ENCODE measurements around the gene FAM216A. TPM values are rescaled to one million over a fixed set of nuclear protein-coding genes. Genes with fewer than 3 reads are reported as not detected.
A peak's percentile ranks its signal among the peaks of the same experiment; 100 is the strongest.
"Not testable (repeated sequence)": the region's sequence is repeated elsewhere in the genome, so short reads cannot be mapped to it uniquely, and the experiment has no call there.

The FAM216A gene
- total RNA-seq, 4 donors from 2014 or later = 6.2 to 10.4 (median 8.0) TPM

- DNase-seq (ENCODE audit: extremely low spot score) = no peak
- intact Hi-C loops (cut with DNase I) = loop anchor here (10.0 kb wide), 1 partner anchor 199 kb away; no protein-coding TSS in a partner anchor
- 76% methylated on average over 3 of the region's 3 CpGs for WGBS
- no peaks in the 10 kb centered on the region for H3K27me3 ChIP-seq
- no peaks in the 10 kb centered on the region for H3K9me3 ChIP-seq
- no peaks in the 10 kb centered on the region for H3K36me3 ChIP-seq
- no peak overlapping the region for H3K4me3 ChIP-seq
- peaks cover 0 to 8% (median 2%) of the 10 kb centered on the region in 4 donors for H3K4me1 ChIP-seq
- TF ChIP-seq POLR2A (IDR thresholded peaks at IDR 0.05; ENCODE audit: low read depth) = no peak
- TF ChIP-seq CTCF (IDR thresholded peaks at IDR 0.05) = no peak
- no peak for TF ChIP-seq POLR2AphosphoS5 (IDR thresholded peaks at IDR 0.05)
- TF ChIP-seq EP300 (IDR thresholded peaks at IDR 0.05) = no peak
- H3K27ac ChIP-seq (replicated peaks in 1 of 4) = no peak overlapping the region
Measured at GRCh38 chr12:110424237-110424636, 44.4 kb upstream of the FAM216A start.

- no peaks in the 10 kb centered on the region for H3K36me3 ChIP-seq
- no peak overlapping the region for H3K4me3 ChIP-seq
- intact Hi-C loops (cut with DNase I) = loop anchor here (10.0 kb wide), 1 partner anchor 202 kb away; no protein-coding TSS in a partner anchor
- H3K9me3 ChIP-seq = no peaks in the 10 kb centered on the region
- WGBS = 32% methylated on average over 3 of the region's 3 CpGs
- no peak for DNase-seq (ENCODE audit: extremely low spot score)
- peak overlapping the region in 2 of 4 donors; percentile 41 to 46 for H3K27ac ChIP-seq (replicated peaks in 1 of 4)
- no peak for TF ChIP-seq POLR2A (IDR thresholded peaks at IDR 0.05; ENCODE audit: low read depth)
- TF ChIP-seq POLR2AphosphoS5 (IDR thresholded peaks at IDR 0.05) = no peak
- no peak for TF ChIP-seq EP300 (IDR thresholded peaks at IDR 0.05)
- no peak for TF ChIP-seq CTCF (IDR thresholded peaks at IDR 0.05)
- no peaks in the 10 kb centered on the region for H3K27me3 ChIP-seq
- H3K4me1 ChIP-seq = peaks cover 0 to 11% (median 4%) of the 10 kb centered on the region in 4 donors
Measured at GRCh38 chr12:110426406-110426805, 42.2 kb upstream of the FAM216A start.

- intact Hi-C loops (cut with DNase I) = loop anchor here (5.0 to 10.0 kb wide), 2 partner anchors 205 to 332 kb away; no protein-coding TSS in a partner anchor
- H3K9me3 ChIP-seq; H3K27me3 ChIP-seq; DNase-seq (ENCODE audit: extremely low spot score); H3K4me1 ChIP-seq; H3K4me3 ChIP-seq; H3K27ac ChIP-seq (replicated peaks in 1 of 4): not testable (repeated sequence)
- WGBS = 92% methylated on average over 15 of the region's 15 CpGs
- H3K36me3 ChIP-seq = peaks cover 7 to 10% (median 8%) of the 10 kb centered on the region in 4 donors
Measured at GRCh38 chr12:110429676-110430075, 39.0 kb upstream of the FAM216A start.

- peaks cover 25 to 34% (median 31%) of the 10 kb centered on the region in 4 donors for H3K36me3 ChIP-seq
- H3K27ac ChIP-seq (replicated peaks in 1 of 4) = peak overlapping the region; percentile 21 to 67 (median 59)
- intact Hi-C loops (cut with DNase I) = loop anchor here (5.0 kb wide), 1 partner anchor 335 kb away; no protein-coding TSS in a partner anchor
- peak overlapping the region; percentile 54 to 61 (median 59) for H3K4me3 ChIP-seq
- no peak for TF ChIP-seq EP300 (IDR thresholded peaks at IDR 0.05)
- TF ChIP-seq POLR2A (IDR thresholded peaks at IDR 0.05; ENCODE audit: low read depth) = no peak
- TF ChIP-seq CTCF (IDR thresholded peaks at IDR 0.05) = no peak
- TF ChIP-seq POLR2AphosphoS5 (IDR thresholded peaks at IDR 0.05) = no peak
- DNase-seq (ENCODE audit: extremely low spot score) = no peak
- H3K9me3 ChIP-seq = no peaks in the 10 kb centered on the region
- WGBS = 87% methylated on average over 11 of the region's 12 CpGs
- H3K27me3 ChIP-seq = no peaks in the 10 kb centered on the region
- peaks cover 0 to 4% (median 2%) of the 10 kb centered on the region in 4 donors for H3K4me1 ChIP-seq
Measured at GRCh38 chr12:110431957-110432587, 36.6 kb upstream of the FAM216A start.

GRCh38 chr12:110436231-110436630 is 32.4 kb upstream of the FAM216A start:
- Histone ChIP-seq H3K27me3 (no peaks in the 10 kb centered on the region), H3K36me3 (peaks cover 52 to 76% (median 72%) of the 10 kb centered on the region in 4 donors), H3K4me3 (no peak overlapping the region), H3K4me1 (peaks cover 0 to 1% (median under 1%) of the 10 kb centered on the region in 4 donors), H3K27ac (replicated peaks in 1 of 4) (no peak overlapping the region), H3K9me3 (no peaks in the 10 kb centered on the region)
- DNase-seq (ENCODE audit: extremely low spot score) = no peak
- TF ChIP-seq CTCF (IDR thresholded peaks at IDR 0.05) (no peak), EP300 (IDR thresholded peaks at IDR 0.05) (no peak), POLR2A (IDR thresholded peaks at IDR 0.05; ENCODE audit: low read depth) (no peak), POLR2AphosphoS5 (IDR thresholded peaks at IDR 0.05) (no peak)
- 63% methylated on average over 2 of the region's 2 CpGs for WGBS
- intact Hi-C loops (cut with DNase I) = no loop called here

All from esophagus muscularis mucosa (tissue), 4 donors.